ENCODE data around the gene ENTREP1. TPM values are rescaled to one million over a fixed set of nuclear protein-coding genes. Genes with fewer than 3 reads are reported as not detected.

Gene ENTREP1
- total RNA-seq, 1 experiment from 2014 or later = 0.35 TPM

DNA sequence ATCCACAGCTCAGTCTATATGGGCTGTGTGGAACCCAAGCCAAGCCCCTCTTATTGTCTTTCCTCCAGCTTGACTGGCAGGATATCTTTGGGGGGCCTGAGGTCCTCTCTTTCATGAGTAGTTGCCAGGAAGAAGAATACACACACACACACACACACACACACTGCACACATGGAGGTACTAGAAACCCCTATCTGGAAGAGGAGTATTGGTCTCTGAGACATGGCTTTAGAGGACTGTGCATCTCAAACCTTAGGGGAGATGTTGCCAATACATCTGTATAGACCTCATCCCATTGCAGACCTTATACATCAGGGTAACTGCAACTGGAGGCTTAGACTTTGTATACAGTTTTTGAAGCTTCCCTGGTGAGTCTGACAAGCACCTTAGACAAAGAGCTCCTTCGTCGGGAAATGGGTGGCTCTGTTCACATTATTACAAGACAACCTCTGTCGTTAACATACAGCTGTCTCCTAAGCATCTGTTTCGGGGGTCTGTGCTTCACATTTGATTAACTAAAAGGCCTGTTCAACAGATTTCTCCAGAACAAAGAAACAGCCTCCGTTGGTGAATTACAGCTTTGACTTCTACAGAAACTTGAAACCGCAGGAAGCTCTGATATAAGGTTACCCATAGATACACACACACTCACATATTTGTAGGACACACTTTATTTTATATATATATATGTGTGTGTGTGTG, 5.5 kb upstream of the ENTREP1 start:
- no peak overlapping the region for H3K4me3 ChIP-seq
- no peak overlapping the region for H2AFZ ChIP-seq
- H4K20me1 ChIP-seq (ENCODE audit: insufficient read depth) = no peaks in the 10 kb centered on the region
- no peaks in the 10 kb centered on the region for H3K36me3 ChIP-seq (ENCODE audit: low read depth)
- no peaks in the 10 kb centered on the region for H3K79me2 ChIP-seq (ENCODE audit: low read depth)
- DNase-seq = no peak
- ChIA-PET CTCF (interaction anchor here (0.6 kb wide), 1 partner anchor 1631 kb away, joined by 3 read pairs; no protein-coding TSS in a partner anchor), POLR2A (ENCODE audit: unreplicated experiment) (no interaction called here)
- H3K9me3 ChIP-seq (ENCODE audit: insufficient read depth, low read depth) = no peaks in the 10 kb centered on the region
- intact Hi-C loops (cut with micrococcal nuclease; ENCODE audit: unreplicated experiment) = loop anchor here (10.0 kb wide), 1 partner anchor 95 kb away; no protein-coding TSS in a partner anchor
- TF ChIP-seq, protein P1, sequence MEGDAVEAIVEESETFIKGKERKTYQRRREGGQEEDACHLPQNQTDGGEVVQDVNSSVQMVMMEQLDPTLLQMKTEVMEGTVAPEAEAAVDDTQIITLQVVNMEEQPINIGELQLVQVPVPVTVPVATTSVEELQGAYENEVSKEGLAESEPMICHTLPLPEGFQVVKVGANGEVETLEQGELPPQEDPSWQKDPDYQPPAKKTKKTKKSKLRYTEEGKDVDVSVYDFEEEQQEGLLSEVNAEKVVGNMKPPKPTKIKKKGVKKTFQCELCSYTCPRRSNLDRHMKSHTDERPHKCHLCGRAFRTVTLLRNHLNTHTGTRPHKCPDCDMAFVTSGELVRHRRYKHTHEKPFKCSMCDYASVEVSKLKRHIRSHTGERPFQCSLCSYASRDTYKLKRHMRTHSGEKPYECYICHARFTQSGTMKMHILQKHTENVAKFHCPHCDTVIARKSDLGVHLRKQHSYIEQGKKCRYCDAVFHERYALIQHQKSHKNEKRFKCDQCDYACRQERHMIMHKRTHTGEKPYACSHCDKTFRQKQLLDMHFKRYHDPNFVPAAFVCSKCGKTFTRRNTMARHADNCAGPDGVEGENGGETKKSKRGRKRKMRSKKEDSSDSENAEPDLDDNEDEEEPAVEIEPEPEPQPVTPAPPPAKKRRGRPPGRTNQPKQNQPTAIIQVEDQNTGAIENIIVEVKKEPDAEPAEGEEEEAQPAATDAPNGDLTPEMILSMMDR (conservative IDR thresholded peaks at IDR 0.05) = no peak
- TF ChIP-seq EZH2 (IDR thresholded peaks at IDR 0.05; ENCODE audit: low read depth) = no peak
- no peaks in the 10 kb centered on the region for H3K27me3 ChIP-seq (ENCODE audit: insufficient read depth, low read depth)
- H3K4me2 ChIP-seq = no peak overlapping the region
- no TSS peak for BruUV-seq (replicated peaks)
- H3F3A ChIP-seq (ENCODE audit: insufficient read depth, low read depth) = no peaks in the 10 kb centered on the region
- H3K4me1 ChIP-seq (replicated peaks; ENCODE audit: insufficient read depth) = no peaks in the 10 kb centered on the region
- H3K27ac ChIP-seq = no peak overlapping the region
- no peaks in the 10 kb centered on the region for H3K9me2 ChIP-seq (ENCODE audit: insufficient read depth)

DNA sequence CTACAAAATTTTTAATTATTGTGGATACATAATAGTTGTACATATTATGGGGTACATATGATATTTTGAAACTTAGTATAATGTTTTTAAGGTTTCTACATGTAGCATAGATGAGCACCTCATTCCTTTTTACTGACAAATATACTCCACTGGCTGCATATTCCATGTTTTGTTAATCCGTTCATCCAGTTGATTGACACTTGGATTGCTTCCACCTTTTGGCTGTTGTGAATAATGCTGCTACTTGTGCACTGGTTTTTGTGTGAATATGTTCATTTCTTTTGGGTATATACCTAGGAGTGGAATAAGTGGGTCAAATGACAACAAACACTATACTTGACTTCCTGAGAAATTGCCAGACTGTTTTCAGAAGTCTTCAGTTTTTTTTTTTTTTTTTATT, 2.8 kb upstream of the ENTREP1 start:
- Histone ChIP-seq H3F3A (ENCODE audit: insufficient read depth, low read depth) (no peaks in the 10 kb centered on the region), H3K27ac (no peak overlapping the region), H3K4me1 (replicated peaks; ENCODE audit: insufficient read depth) (peaks cover 5% of the 10 kb centered on the region; the same call in 1 of the 2 replicates), H3K27me3 (ENCODE audit: insufficient read depth, low read depth) (peaks cover 8% of the 10 kb centered on the region), H3K4me2 (no peak overlapping the region), H4K20me1 (ENCODE audit: insufficient read depth) (no peaks in the 10 kb centered on the region), H3K4me3 (no peak overlapping the region), H2AFZ (no peak overlapping the region), H3K9me2 (ENCODE audit: insufficient read depth) (no peaks in the 10 kb centered on the region), H3K9me3 (ENCODE audit: insufficient read depth, low read depth) (no peaks in the 10 kb centered on the region), H3K36me3 (ENCODE audit: low read depth) (no peaks in the 10 kb centered on the region), H3K79me2 (ENCODE audit: low read depth) (no peaks in the 10 kb centered on the region)
- no peak for DNase-seq
- POLR2A ChIA-PET (ENCODE audit: unreplicated experiment) = no interaction called here
- no peak for TF ChIP-seq EZH2 (IDR thresholded peaks at IDR 0.05; ENCODE audit: low read depth)
- TF ChIP-seq, protein P1 (conservative IDR thresholded peaks at IDR 0.05) = no peak
- intact Hi-C loops (cut with micrococcal nuclease; ENCODE audit: unreplicated experiment) = loop anchor here (10.0 kb wide), 1 partner anchor 93 kb away; no protein-coding TSS in a partner anchor
- CTCF ChIA-PET = interaction anchor here (0.6 kb wide), 1 partner anchor 149 kb away, joined by 6 read pairs; no protein-coding TSS in a partner anchor
- BruUV-seq (replicated peaks) = no TSS peak

DNA sequence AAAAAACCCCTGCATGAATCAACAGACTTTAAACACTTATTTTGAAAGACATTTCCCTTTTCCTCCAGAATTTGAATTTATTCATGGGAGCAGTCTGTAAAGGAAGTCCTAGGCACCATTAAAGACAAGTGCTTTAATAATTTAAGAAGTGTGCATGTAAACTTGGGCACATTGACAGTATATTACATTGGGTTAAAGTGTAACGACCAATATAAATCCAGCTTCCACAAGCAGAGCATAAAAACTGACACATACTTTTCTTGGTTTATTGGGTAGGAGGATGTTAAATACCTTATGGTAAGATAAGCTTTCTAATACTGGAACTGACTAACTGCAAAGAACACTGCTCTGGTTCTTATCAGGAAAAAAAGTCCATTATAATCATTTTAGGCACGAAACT, 1.2 kb upstream of the ENTREP1 start:
- intact Hi-C loops (cut with micrococcal nuclease; ENCODE audit: unreplicated experiment) = loop anchor here (2.0 to 10.0 kb wide), 2 partner anchors 55 to 91 kb away; no protein-coding TSS in a partner anchor
- BruUV-seq (replicated peaks) = no TSS peak
- no peak overlapping the region for H2AFZ ChIP-seq
- no peak overlapping the region for H3K27ac ChIP-seq
- H3K4me1 ChIP-seq (replicated peaks; ENCODE audit: insufficient read depth) = peaks cover 5% of the 10 kb centered on the region; the same call in 1 of the 2 replicates
- no peak overlapping the region for H3K4me3 ChIP-seq
- no peak overlapping the region for H3K4me2 ChIP-seq
- POLR2A ChIA-PET (ENCODE audit: unreplicated experiment) = no interaction called here
- DNase-seq = no peak
- H3K79me2 ChIP-seq (ENCODE audit: low read depth) = no peaks in the 10 kb centered on the region
- no peaks in the 10 kb centered on the region for H3K9me2 ChIP-seq (ENCODE audit: insufficient read depth)
- peaks cover 8% of the 10 kb centered on the region for H3K27me3 ChIP-seq (ENCODE audit: insufficient read depth, low read depth)
- no peak for TF ChIP-seq EZH2 (IDR thresholded peaks at IDR 0.05; ENCODE audit: low read depth)
- TF ChIP-seq, protein P1 (conservative IDR thresholded peaks at IDR 0.05) = no peak
- no peaks in the 10 kb centered on the region for H3K36me3 ChIP-seq (ENCODE audit: low read depth)
- no peaks in the 10 kb centered on the region for H4K20me1 ChIP-seq (ENCODE audit: insufficient read depth)
- CTCF ChIA-PET = no interaction called here
- no peaks in the 10 kb centered on the region for H3F3A ChIP-seq (ENCODE audit: insufficient read depth, low read depth)
- no peaks in the 10 kb centered on the region for H3K9me3 ChIP-seq (ENCODE audit: insufficient read depth, low read depth)
